ENCODE results near the gene KRTAP13-4.

The KRTAP13-4 gene, protein sequence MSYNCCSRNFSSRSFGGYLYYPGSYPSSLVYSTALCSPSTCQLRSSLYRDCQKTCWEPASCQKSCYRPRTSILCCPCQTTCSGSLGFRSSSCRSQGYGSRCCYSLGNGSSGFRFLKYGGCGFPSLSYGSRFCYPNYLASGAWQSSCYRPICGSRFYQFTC

DNA sequence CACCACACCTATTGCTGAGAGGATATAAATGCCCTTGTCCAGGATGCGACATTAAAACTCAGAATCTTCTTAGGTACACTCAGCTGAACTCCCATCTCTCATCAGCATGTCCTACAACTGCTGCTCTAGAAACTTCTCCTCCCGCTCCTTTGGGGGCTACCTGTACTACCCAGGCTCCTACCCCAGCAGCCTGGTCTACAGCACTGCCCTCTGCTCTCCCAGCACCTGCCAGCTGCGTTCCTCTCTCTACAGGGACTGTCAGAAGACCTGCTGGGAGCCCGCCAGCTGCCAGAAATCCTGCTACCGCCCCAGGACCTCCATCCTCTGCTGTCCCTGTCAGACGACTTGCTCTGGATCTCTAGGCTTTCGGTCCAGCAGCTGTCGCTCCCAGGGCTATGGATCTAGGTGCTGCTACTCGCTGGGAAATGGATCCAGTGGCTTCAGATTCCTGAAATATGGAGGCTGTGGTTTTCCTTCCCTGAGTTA, at the start of gene KRTAP13-4:
Gene KRTAP13-4, plus strand, starts transcription at position 51 of the 486 bp plus-strand sequence. Its CDS starts 56 bp downstream, at position 107.
- no peak for DNase-seq (ENCODE audit: low read depth, low spot score)

DNA sequence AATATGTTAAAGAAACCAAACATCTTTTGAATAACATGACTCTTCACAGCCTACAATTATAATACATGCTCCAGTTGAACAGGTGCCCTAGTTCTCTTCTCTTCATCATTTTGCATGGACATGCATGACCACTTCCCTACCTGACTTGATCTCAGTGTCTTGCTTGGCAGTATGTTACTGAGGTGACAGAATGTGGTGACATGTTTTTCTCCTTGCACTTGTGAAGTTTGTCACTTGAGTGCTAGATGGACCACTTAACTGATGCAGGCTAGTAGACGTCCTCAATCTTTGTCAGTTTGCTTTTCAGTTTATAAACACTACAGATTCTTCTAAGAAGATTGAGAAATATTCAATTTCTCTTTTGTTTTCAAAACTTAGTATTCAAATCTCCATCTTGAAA, 47.8 kb upstream of the KRTAP13-4 start:
- DNase-seq (ENCODE audit: low read depth, low spot score): no peak

GRCh38 chr21:30391492-30392025, 38.5 kb upstream of the KRTAP13-4 start:
- DNase-seq (ENCODE audit: low read depth, low spot score): no peak

DNA sequence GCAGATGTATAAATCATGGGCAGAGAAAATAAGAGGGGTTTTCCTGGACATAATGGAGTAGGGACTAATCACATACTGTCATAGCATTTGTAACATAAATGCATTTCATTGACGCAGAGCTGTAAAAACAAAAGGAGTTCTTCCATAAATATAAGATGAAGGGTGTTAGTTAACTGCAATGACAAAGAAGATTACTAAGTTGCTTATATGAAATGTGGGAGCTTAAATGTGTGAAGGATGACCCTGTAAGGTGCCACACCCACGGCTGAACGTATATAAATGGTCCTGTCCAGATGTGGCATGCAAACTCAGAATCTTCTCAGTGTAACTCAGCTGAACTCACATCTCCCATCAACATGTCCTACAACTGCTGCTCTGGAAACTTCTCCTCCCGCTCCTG, 34.3 kb upstream of the KRTAP13-4 start, which contains the start of gene KRTAP13-1:
Gene KRTAP13-1, plus strand, starts transcription at position 301 of the 400 bp plus-strand sequence. Its CDS starts 56 bp downstream, at position 357.
- no peak for DNase-seq (ENCODE audit: low read depth, low spot score)

GRCh38 chr21:30408782-30409494, 21.1 kb upstream of the KRTAP13-4 start:
- no peak for DNase-seq (ENCODE audit: low read depth, low spot score)

DNA sequence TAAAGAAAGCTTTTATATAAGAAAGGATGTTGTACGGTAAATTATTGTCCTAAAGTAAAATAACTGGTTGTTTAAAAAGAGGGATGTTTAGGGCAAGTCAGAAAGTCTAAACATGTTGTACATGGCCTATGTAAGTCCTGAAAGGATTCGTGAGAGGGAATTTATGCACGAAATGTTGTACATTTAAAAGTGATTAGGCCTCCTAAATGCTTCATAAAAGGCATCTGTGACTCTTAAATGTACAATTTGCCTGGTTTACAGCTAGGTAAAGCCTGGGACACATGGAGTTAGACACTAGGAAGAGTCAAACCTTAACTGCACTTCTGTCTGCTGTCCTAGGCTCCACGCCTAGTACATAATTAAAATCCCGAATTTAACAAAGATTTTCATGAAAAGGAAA, 14.0 kb upstream of the KRTAP13-4 start:
- no peak for DNase-seq (ENCODE audit: low read depth, low spot score)

DNA sequence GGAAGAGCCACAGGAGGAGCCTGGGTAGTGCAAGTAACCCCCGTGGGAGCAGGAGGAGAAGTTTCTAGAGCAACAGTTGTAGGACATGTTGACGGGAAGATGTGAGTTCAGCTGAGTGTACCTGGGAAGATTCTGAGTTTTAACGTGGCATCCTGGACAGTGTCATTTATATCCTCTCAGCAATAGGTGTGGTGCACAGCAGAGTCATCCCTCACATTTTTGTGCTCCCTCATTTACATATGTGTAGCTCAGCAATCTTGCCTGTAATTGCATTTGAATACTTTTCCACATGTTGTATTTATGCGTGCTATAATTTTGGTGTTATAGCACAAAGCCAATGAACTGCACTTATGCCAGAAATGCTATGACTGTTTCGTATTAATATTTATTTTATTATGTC, 4.2 kb upstream of the KRTAP13-4 start, which contains the start of gene KRTAP13-3:
Gene KRTAP13-3, minus strand, starts transcription at position 101 of the 400 bp plus-strand sequence. Its CDS starts 14 bp downstream, at position 87.
- no peak for DNase-seq (ENCODE audit: low read depth, low spot score)

DNA sequence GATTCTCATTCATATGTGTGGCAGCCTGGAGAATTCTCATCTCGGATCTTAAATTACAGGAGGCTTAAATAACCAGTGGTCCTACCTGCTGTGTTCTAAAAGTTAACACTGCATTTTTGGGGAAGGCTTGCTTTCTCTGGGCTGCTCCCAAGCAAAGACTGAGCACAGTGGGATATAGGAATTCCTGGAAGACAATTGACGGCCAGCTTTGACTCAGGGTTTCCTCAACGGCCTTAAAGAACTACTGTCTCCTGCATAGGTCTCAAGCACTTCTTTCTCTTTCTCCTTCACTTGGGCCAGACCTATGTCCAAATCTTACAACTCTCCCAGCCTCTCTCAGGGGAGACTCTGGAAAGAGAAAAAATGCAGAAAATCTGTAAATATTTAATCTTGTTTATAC, 3.3 kb upstream of the KRTAP13-4 start:
- DNase-seq (ENCODE audit: low read depth, low spot score): no peak

DNA sequence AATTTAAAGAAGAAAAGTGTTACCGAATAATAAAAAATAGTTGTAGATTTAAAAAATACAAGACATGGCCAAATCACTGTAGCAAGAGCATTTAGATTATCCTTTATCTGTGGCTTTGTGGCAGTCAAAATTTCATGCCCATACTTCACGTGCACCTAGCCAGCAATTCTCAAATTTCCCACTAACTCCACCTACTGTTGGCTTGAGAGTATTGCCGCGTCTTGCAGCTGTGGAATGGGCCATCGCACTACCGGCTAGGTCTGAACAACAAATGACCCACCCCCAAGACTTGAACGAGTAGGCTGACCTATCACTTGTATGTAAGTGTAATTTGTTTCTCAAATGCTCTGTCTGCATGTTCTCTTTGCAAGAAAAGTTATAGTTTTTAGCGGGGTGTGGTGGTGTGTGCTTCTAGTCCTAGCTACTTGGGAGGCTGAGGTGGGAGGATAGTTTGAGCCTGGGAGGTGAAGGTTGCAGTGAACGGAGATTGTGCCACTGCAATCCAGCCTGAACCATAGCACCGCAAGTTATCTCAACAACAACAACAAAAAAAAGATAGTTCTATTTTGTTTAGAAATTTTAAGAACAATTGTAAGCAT, 4.1 kb downstream of the KRTAP13-4 start:
- no peak for DNase-seq (ENCODE audit: low read depth, low spot score)

GRCh38 chr21:30437010-30437565, 7.1 kb downstream of the KRTAP13-4 start:
- no peak for DNase-seq (ENCODE audit: low read depth, low spot score)

DNA sequence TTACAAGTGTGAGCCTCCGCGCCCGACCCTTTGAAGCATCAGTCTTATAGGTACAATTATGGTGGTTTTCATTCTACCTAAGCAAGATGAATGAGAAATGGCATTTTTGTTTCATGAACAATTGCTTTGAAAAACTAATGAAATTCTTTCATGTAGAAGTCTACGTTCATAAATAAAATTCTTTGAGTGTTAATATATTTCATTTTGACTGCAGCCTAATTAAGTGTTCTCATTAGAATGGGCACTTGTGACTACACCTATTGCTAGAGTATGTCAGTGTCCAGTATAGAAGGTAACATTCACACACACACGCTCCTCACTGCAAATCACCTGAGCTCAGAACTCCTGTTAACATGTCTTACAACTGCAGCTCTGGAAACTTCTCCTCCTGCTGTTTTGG, 10.0 kb downstream of the KRTAP13-4 start, which contains the start of gene KRTAP15-1:
Gene KRTAP15-1, plus strand, starts transcription at position 301 of the 400 bp plus-strand sequence. Its CDS starts 53 bp downstream, at position 354.
- no peak for DNase-seq (ENCODE audit: low read depth, low spot score)

DNA sequence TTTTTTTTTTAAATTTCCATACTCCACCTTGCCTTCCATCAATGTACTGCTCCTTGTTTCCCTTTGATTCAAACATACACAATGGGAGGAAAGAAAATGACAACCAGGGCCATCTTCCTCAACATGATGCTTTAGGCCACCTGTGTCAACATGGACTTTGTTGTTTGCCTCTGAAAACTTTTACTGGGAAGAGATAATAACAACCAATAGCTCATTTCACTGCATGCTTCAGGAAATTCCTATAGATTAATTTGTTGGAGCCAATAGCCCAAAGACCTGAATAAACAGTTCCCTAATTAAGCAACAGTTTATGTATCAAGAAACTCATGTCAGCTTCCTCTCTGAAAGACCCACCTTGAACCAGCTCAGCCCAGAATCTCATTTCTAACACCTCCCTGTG, 13.2 kb downstream of the KRTAP13-4 start:
- DNase-seq (ENCODE audit: low read depth, low spot score): no peak

- no peak for DNase-seq (ENCODE audit: low read depth, low spot score)
These were observed 14.2 kb downstream of the KRTAP13-4 start for GRCh38 chr21:30444204-30444603.

- DNase-seq (ENCODE audit: low read depth, low spot score): no peak
These were observed 17.0 kb downstream of the KRTAP13-4 start for GRCh38 chr21:30447056-30447455.

DNA sequence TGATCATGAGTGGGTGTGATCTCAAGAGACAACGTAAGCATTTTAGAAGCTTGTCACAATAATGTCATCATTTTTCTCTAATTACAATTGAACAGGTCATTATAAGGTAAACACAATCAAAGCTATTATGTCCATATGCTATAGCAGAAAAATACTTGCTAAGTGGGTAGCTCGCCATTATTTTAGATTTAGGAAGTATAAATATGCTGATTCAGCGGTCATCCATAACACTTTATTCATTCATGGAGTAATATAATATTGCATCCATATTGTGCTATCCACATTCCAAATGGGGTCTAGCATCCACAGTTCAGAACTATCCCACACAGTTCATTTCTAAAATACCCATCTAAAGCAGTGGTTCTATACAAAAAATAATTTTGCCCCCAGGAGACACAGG, 18.5 kb downstream of the KRTAP13-4 start:
- DNase-seq (ENCODE audit: low read depth, low spot score): no peak

GRCh38 chr21:30463713-30464112, 33.7 kb downstream of the KRTAP13-4 start:
- no peak for DNase-seq (ENCODE audit: low read depth, low spot score)

DNA sequence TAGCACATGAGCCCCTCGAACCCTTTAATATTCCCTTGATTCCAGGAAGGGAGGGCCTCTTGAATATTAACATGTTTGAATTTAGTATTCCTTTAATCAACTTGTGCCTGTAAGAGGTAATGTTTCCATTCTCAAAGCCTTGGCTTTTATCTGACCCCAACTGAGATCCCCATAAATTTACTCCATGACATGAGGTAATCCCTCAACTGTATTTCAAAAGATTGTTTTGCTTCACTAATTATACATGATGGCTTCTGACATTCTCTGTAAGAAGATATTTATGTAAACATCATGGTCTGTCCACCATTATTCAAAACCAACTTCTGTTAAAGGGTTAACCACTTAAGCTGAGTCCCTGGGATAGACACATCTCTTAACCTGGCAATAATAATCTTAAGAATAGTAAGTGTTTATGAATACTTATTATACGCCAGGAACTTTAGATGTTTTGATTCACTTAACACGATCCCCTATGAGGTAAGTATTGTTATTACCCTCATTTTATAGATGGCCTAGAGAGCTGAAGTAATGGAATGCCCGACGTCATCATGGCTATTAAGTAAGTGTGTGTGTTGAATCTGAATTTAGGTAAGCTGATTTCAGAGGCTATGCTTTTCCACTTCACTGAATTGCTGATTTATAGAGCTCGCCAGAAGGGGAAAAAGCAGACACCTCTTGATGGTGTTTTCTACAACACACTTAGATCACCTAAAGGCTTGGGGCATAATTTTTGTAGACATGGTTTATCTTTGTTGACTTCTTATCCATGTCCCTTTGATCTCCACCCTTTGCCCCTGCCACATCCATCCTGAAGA, 39.1 kb downstream of the KRTAP13-4 start:
- no peak for DNase-seq (ENCODE audit: low read depth, low spot score)

GRCh38 chr21:30478004-30478403, 48.0 kb downstream of the KRTAP13-4 start:
- no peak for DNase-seq (ENCODE audit: low read depth, low spot score)

DNA sequence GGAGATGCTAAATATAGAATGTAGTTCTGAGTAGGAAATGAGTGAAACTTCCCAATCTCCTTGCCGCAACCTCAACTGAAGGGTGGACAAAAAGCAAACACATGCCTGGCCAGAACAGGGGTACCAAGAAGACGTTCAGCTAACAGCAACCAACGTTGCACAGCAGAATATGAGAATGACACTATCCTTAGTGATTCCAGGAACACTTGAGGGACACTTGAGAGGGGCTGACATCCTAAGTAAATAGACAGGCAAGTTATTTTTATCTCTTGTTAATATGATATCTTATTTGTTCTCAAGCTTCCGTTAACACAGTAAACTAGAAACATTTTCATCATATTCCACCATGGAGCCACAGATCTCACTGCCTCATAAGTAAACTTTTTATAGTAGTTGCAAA, 49.2 kb downstream of the KRTAP13-4 start:
- no peak for DNase-seq (ENCODE audit: low read depth, low spot score)

DNA sequence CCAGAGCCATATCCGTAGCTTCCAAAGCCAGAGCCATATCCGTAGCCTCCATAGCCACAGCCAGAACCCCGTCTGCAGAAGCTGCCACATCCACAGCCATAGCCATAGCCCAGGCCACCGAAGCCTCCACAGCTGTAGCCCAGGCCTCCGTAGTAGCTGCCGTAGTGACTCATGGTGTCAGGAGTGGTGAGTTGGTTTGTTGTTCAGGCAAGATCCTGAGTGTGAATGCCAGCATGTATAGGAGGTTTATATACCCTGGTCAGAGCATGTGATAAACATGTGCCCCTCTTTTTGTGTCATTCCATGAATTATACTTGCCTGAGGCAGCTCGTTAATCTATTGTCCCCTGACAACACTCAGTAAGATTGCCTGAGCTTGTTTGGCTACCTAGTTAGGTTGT, 50.1 kb downstream of the KRTAP13-4 start, which contains the start of gene KRTAP19-1:
Gene KRTAP19-1, minus strand, starts transcription at position 223 of the 400 bp plus-strand sequence. Its CDS starts 50 bp downstream, at position 173.
- no peak for DNase-seq (ENCODE audit: low read depth, low spot score)
